ENCODE results near the gene MSRB1. TPM values are rescaled to one million over a fixed set of nuclear protein-coding genes. Genes with fewer than 3 reads are reported as not detected.

The MSRB1 gene
- total and polyA plus RNA-seq, 4 donors, result 32.2 to 169 (median 98.0) TPM

GRCh38 chr16:1974157-1975070 is 31.4 kb upstream of the MSRB1 start:
- 96% methylated on average over 42 of the region's 42 CpGs for WGBS
- Histone ChIP-seq H3K36me3 (ENCODE audit: control insufficient read depth in 4 of 4, insufficient read depth in 3 of 4, low read depth in 1 of 4, low read length in 3 of 4) (peaks cover 14 to 41% (median 16%) of the 10 kb centered on the region in 4 donors), H3K27me3 (ENCODE audit: control insufficient read depth in 4 of 4, insufficient read depth in 4 of 4, low read length in 3 of 4) (no peaks in the 10 kb centered on the region)

GRCh38 chr16:1973461-1974156 is 30.6 kb upstream of the MSRB1 start:
- Histone ChIP-seq H3K9me3 (ENCODE audit: control insufficient read depth in 4 of 4, low read length in 3 of 4) (no peaks in the 10 kb centered on the region), H3K4me3 (ENCODE audit: low read depth in 1 of 3, low read length in 3 of 3) (no peak overlapping the region), H3K4me1 (ENCODE audit: control insufficient read depth in 4 of 4, insufficient read depth in 4 of 4, low read length in 3 of 4) (peaks cover 6 to 23% (median 18%) of the 10 kb centered on the region in 4 donors), H3K36me3 (ENCODE audit: control insufficient read depth in 4 of 4, insufficient read depth in 3 of 4, low read depth in 1 of 4, low read length in 3 of 4) (peaks cover 14 to 41% (median 16%) of the 10 kb centered on the region in 4 donors), H3K27ac (ENCODE audit: low read depth in 1 of 2, low read length in 2 of 2) (no peak overlapping the region), H3K9ac (ENCODE audit: low read depth in 1 of 2, low read length in 2 of 2) (no peak overlapping the region), H3K27me3 (ENCODE audit: control insufficient read depth in 4 of 4, insufficient read depth in 4 of 4, low read length in 3 of 4) (no peaks in the 10 kb centered on the region)
- WGBS, result 95% methylated on average over 16 of the region's 16 CpGs
- no peak for TF ChIP-seq ATF3 (IDR thresholded peaks at IDR 0.05)
- no peak for DNase-seq (ENCODE audit: low spot score)

More at GRCh38 chr16:1974157-1975070, 31.4 kb upstream of the MSRB1 start:
- no peak overlapping the region for H3K9ac ChIP-seq (ENCODE audit: low read depth in 1 of 2, low read length in 2 of 2)
- TF ChIP-seq FOXA2 (IDR thresholded peaks at IDR 0.05) (no peak), FOXA1 (IDR thresholded peaks at IDR 0.05) (no peak), EGR1 (IDR thresholded peaks at IDR 0.05; ENCODE audit: low read depth in 2 of 2) (no peak), JUND (IDR thresholded peaks at IDR 0.05) (no peak), ATF3 (IDR thresholded peaks at IDR 0.05) (no peak), GABPA (IDR thresholded peaks at IDR 0.05 in 1 of 2, conservative IDR thresholded peaks at IDR 0.05 in 1 of 2) (no peak), NR2F2 (IDR thresholded peaks at IDR 0.05) (no peak), MAX (IDR thresholded peaks at IDR 0.05) (no peak), RAD21 (IDR thresholded peaks at IDR 0.05) (no peak)
- H3K27ac ChIP-seq (ENCODE audit: low read depth in 1 of 2, low read length in 2 of 2), result no peak overlapping the region
- no peaks in the 10 kb centered on the region for H3K9me3 ChIP-seq (ENCODE audit: control insufficient read depth in 4 of 4, low read length in 3 of 4)
- peaks cover 6 to 23% (median 18%) of the 10 kb centered on the region in 4 donors for H3K4me1 ChIP-seq (ENCODE audit: control insufficient read depth in 4 of 4, insufficient read depth in 4 of 4, low read length in 3 of 4)
- DNase-seq (ENCODE audit: low spot score), result no peak
- no peak overlapping the region for H3K4me3 ChIP-seq (ENCODE audit: low read depth in 1 of 3, low read length in 3 of 3)

- Histone ChIP-seq H3K36me3 (ENCODE audit: control insufficient read depth in 4 of 4, insufficient read depth in 3 of 4, low read depth in 1 of 4, low read length in 3 of 4) (peaks cover 13 to 31% (median 15%) of the 10 kb centered on the region in 4 donors), H3K27me3 (ENCODE audit: control insufficient read depth in 4 of 4, insufficient read depth in 4 of 4, low read length in 3 of 4) (no peaks in the 10 kb centered on the region), H3K27ac (ENCODE audit: low read depth in 1 of 2, low read length in 2 of 2) (no peak overlapping the region), H3K4me3 (ENCODE audit: low read depth in 1 of 3, low read length in 3 of 3) (peak overlapping the region; percentile 78 to 94 (median 91)), H3K9me3 (ENCODE audit: control insufficient read depth in 4 of 4, low read length in 3 of 4) (no peaks in the 10 kb centered on the region), H3K4me1 (ENCODE audit: control insufficient read depth in 4 of 4, insufficient read depth in 4 of 4, low read length in 3 of 4) (peaks cover 6 to 23% (median 18%) of the 10 kb centered on the region in 4 donors), H3K9ac (ENCODE audit: low read depth in 1 of 2, low read length in 2 of 2) (peak overlapping the region; percentile 6 to 90)
- 3% methylated on average over 22 of the region's 22 CpGs for WGBS
- no peak for DNase-seq (ENCODE audit: low spot score)
- TF ChIP-seq EGR1 (IDR thresholded peaks at IDR 0.05; ENCODE audit: low read depth in 2 of 2), result no peak
- TF ChIP-seq MAX (IDR thresholded peaks at IDR 0.05), result no peak
- TF ChIP-seq FOXA1 (IDR thresholded peaks at IDR 0.05), result no peak
- TF ChIP-seq RAD21 (IDR thresholded peaks at IDR 0.05), result no peak
- TF ChIP-seq REST (IDR thresholded peaks at IDR 0.05), result no peak
- TF ChIP-seq HNF4G (IDR thresholded peaks at IDR 0.05), result no peak
- no peak for TF ChIP-seq HNF4A (conservative IDR thresholded peaks at IDR 0.05)
- TF ChIP-seq ATF3 (IDR thresholded peaks at IDR 0.05), result no peak
Observed at GRCh38 chr16:1972490-1972877, 29.5 kb upstream of the MSRB1 start.
